Measurements from ENCODE around the gene CALN1.

Gene CALN1

DNA sequence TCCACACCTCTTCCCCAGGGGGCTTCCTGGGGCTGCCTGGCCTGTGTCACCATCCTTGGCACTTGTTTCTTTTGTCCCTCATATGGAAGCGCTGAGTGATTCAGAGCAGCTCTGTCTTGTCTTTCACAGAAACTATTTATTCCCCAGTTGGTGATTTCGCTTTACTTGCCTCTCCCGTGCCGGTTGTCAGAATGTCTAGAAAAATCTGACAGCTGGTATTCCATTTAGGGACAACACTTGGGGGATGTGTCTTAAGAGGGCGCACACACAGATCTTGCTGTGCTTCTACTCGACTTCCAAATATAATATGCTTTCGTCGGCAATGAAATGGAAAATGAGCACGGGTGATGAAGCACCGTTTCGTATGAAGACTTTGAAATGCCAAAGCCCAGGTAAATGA lies 611.8 kb downstream of the CALN1 start:
- no peak for DNase-seq (ENCODE audit: low read depth in 3 of 3)

DNA sequence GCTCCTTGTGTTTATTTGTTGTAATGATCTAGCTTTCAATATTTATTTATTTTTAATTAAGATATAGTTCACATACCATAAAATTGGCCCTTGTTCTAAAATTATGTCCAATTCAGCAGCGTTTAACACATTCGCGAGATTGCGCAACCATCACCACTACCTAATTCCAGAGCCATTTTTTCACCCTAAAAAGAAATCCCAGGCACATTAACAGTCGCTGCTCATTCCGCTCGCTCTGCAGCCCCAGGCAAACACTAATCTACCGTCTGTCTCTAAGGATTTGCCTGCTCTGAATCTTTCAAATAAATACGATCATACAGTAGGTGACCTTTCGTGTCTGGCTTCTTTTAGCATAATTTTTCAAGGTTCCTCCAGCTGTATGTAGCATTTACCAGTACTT lies 616.7 kb downstream of the CALN1 start:
- no peak for DNase-seq (ENCODE audit: low read depth in 3 of 3)

DNA sequence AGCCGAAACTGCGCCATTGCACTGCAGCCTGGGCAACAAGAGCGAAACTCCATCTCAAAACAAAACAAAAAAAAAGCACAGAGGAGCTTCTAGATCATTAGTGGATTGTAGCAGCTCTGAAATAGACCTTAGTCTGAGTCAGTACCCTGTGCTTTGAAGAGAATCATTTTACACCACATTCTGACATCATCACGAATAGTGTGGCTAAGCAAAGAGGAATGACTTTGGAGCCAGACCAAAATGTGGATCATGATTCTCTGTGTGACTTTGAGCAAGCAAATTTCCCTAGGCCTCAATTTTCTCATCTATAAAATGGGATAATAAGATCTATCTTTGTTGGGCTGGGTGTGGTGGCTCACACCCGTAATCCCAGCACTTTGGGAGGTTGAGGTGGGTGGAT lies 618.9 kb downstream of the CALN1 start:
- no peak for DNase-seq (ENCODE audit: low read depth in 3 of 3)

DNA sequence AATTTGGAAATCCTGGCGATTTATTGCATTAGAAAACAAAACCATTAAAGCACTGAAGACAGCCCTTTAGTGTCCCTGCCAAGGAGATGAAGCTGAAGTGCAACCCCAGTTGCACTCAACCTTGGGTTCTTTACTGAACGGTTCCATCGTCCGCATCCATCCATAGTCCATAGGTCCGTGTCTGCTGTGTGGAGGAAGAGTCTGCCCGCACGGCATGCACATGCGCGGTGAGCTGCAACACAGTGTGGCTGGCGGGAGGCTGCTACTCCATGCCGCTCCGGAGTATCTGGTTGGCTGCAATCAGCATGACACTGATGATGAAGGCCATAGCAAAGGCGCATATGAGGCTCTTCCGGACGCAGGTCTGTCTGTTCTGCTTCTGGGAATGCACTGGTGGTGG lies 624.6 kb downstream of the CALN1 start:
- no peak for DNase-seq (ENCODE audit: low read depth in 3 of 3)

DNA sequence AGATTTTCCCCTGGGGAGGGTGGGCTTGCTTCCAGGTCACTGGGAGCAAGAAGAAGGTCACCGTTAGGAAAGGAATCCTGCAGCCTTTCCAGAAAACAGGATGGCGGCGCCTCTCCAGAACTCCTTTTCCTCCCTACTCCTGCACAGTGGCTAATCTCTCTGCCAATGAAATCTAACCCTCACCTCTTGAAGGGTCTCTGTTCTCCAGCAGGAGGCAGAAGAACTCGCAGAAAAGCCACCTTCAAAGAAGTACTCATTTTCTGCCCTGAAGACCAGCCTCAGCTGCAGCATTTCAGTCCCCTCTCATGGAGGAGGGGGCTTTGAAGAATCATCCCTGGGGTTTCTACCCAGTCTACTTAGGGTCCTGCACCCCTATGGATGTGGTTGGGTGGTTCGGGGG lies 626.9 kb downstream of the CALN1 start:
- no peak for DNase-seq (ENCODE audit: low read depth in 3 of 3)

DNA sequence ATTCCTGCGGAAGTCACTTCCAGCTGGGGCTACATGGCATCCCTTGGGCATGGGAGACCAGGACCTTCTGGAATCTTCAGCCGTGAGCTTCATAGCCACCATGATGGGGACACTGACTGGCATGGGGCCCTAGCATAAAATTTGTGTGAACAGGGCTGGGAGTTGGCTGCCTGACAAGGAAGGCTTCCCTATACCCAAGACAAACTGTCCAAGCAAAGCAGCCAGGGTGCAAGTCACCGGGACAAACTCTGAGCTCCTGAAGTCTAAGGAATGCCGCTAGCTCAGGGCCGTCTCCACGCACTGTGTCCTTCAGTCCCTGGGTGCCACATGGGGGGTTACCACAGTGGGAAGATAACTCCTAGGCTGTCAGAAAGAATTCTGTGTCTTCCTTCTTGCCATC lies 627.4 kb downstream of the CALN1 start:
- DNase-seq (ENCODE audit: low read depth in 3 of 3): no peak

DNA sequence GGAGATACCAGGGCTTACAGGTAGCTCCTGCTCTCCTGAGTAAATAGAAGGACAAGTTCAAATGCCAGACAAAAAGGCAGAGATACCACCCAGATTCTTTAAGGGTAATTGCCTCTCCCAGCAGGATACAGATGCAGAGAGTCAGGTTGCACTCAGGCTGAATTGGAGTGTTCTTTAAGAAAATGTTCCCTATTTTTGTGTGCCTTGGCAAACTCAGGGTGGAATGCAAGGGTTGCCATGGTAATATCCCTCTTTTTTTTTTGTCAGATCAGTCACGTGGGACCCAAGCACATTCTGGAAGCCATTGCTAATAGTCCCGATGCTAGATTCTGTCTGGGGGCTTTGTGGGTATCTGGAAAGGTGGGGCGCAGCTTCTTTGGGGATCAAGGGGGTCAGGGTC lies 628.0 kb downstream of the CALN1 start:
- DNase-seq (ENCODE audit: low read depth in 3 of 3): no peak

DNA sequence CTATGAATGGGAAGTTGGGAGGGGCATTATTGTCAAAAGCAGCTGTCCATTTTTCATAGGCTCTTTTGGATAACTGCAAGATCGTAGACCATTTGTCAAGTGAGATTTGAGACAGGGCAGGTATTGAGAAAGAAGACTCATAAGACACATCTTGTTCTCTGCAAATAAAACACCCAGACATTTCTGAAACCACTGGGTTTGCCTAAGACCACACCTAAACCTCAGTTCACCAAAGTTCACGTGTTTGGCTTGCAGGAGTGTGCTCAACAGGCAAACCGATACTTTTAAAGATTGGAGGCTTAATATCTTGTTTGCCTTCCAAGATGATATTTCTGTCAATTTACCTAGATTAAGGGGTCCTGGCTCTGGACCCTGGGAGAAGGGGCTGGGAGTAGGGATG lies 628.4 kb downstream of the CALN1 start:
- no peak for DNase-seq (ENCODE audit: low read depth in 3 of 3)

DNA sequence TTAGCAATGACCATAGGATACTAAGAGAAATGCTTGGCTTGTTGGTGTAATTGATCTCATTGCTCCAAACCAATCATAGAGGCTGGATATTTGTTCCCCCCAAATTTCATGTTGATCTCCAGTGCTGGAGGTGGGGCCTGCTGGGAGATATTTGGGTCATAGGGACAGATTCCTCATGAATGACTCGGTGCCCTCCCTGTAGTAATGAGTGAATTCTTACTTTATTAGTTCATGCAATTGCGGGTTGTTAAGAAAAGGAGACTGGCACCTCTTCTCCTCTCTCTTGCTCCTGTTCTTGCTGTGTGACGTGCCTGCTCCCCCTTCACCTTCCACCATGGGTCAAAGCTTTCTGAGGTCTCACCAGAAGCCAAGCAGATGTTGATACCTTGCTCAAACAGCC lies 630.1 kb downstream of the CALN1 start:
- DNase-seq (ENCODE audit: low read depth in 3 of 3): no peak

DNA sequence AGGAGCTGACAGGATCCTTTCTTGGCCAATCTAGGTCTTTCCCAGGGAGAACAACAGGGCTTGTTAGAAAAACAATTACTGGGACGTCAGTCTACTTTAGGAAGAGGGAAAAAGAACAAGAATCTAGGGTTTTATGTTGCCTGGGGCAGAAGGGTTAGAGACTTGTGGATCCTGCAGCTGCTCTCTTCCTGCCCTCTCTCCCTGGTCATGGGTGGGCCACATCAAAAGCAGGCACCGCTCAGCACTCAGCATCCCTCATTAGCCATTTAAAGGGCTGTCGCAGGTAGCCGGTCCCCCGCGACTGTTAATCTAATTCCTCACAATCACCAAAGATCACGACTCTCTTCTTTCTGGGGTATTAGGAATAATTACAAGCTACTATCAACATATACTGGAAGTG lies 631.9 kb downstream of the CALN1 start:
- no peak for DNase-seq (ENCODE audit: low read depth in 3 of 3)

DNA sequence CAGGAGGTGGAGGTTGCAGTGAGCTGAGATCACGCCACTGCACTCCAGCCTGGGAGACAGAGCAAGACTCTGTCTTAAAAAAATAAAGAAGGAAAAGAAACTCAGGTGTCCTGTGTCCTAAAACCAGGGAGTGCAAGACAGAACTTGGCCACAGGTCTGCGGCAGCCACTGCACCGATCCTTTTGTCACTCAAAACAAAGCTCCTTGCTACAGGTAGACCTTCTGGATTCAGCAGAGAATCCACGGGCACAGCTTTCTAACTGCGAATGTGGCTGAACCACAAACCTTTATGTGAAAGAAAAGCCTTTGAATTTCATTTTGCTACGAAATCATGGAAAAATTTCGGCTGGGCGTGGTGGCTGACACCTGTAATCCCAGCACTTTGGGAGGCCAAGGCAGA lies 634.9 kb downstream of the CALN1 start:
- no peak for DNase-seq (ENCODE audit: low read depth in 3 of 3)

DNA sequence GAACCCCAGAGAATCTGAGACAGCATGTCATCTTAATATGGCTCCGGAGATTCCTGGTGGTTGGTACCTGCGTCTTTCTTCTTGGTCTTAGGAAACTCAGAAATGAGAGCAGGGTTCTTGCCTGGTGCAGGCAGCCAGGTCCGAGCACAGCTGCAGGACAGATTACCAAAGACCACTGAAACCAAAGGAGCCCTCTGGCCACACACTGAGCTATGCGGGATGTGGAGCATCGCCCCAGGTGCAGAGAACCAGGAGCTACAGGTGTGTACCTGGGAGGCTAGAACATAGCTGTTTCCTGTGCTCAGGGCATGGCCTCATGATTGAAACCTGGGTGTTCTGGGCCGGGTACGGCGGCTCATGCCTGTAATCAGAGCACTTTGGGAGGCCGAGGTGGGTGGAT lies 635.4 kb downstream of the CALN1 start:
- no peak for DNase-seq (ENCODE audit: low read depth in 3 of 3)

DNA sequence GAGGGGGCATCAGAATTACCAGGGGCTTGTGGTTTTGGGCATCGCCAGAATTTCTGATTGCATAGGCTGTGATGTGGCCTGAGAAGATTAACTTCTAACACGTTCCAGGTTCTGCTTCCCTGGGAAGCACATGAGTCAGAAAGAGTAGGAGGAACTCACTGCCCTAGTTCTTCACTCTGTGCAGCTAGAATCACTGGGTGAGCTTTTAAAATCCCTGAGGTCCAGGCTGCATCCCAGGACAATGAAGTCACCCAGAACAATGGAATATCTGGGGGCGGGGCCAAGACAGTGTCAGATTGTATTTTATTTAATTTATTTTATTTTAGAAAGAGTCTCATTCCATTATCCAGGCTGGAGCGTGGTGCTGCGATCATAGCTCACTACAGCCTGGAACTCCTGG lies 636.5 kb downstream of the CALN1 start:
- no peak for DNase-seq (ENCODE audit: low read depth in 3 of 3)

DNA sequence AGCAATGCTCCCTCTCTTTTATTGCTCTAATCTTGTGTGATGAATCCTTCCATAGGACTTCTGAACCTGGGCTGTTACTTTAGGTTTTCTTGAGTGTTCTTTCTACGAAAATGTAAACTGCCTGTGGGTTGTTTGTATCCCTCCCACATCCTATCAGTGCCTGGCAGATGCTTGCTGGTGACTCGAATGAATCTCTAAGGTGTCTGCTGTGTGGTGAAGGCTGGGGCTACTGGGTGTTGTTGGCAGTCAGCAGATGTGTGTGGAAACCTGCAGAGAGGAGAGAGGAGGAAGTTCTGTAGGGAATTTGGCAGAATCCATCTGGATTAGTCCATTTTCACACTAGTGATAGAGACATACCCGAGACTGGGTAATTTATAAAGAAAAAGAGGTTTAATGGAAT lies 639.4 kb downstream of the CALN1 start:
- DNase-seq (ENCODE audit: low read depth in 3 of 3): no peak

DNA sequence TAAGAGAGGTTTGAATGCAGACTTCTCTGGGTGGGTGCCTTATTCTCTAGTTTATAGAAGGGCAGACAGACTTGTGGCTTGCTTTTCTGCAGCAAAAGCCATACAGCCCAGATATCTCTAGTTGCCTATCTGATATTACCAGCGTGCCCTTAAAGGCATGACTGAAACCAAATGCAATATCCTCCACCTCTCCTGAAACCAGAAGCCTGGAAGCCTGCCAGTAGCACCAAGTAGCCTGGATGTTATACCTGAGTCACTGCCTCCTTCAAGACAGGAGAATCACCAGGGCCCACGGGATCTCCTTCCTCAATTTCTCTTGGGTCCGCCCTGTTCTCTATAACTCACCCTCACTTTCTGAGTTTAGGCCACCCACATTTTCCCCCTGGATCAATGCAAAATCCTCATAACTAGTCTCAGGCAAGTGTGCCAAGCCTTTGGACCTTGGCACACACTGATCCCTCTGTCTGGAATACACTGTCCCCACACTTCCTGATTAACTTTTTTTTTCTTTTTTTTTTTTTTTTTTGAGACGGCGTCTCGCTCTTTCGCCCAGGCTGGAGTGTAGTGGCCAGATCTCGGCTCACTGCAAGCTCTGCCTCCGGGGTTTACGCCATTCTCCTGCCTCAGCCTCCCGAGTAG lies 641.8 kb downstream of the CALN1 start:
- no peak for DNase-seq (ENCODE audit: low read depth in 3 of 3)

DNA sequence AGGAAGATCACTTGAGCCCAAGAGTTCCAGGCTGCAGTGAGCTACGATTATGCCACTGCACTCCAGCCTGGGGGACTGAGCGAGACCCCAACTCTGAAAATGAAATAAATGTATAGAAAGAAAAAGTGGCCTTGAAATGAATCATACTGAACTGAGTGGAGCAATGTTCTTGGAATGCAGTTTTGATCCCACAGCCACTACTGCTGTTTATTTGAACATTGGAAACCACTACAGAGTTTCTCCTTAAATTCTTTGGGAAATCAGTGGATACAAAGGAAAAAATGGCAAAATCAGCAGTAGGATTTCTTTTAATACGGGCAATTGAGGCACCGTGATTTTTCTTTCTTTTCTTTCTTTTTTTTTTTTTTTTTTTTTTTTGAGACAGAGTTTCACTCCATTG lies 642.8 kb downstream of the CALN1 start:
- no peak for DNase-seq (ENCODE audit: low read depth in 3 of 3)

DNA sequence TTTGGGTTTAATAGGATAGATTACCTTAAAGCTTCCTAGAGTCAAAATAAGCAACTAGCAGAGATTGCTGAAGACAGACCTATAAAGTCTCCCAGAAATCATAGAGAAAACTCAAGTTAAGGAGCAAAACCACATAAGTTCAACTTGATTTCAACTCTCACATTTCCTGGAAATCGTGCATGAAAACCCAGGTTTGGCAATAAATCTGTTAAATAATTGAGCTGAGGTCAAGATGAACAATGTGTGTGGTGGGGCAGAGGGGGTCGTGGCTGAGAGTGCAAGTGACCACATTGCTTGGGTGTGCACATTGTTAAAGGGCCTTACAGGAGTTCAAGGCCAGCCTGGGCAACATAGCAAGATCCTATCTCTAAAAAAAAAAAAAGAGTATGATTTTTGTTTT lies 643.7 kb downstream of the CALN1 start:
- DNase-seq (ENCODE audit: low read depth in 3 of 3): no peak

DNA sequence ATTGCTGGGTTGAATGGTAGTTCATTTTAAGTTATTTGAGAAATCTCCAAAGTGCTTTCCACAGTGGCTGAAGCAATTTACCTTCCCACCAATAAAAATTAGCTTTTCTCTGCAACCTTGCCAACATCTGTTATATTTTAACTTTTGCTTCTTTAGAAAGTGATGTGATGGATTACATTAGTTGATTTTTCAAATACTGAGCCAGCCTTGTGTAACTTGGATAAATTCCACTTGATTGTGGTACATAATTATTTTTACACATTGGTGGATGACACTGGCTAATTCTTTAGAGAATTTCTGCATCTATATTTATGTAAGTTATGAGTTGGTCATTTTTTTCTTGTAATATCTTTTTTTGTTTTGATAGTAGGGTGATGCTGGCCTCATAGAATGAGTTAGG lies 646.1 kb downstream of the CALN1 start:
- no peak for DNase-seq (ENCODE audit: low read depth in 3 of 3)

DNA sequence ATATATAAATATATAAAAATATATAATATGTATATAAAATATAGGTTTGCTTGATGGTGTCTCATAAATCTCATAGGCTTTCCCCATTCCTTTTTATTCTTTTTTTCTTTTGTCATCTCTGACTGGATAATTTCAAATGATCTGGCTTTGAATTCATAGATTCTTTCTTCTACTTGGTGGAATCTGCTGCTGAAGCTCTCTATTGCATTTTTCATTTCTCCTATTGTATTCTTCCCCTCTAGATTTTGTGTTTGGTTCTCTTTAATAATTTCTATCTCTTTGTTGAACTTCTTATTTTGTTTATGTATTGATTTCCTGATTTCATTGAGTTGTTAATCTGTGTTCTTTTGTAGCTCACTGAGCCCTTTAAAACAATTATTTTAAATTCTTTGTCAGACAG lies 650.8 kb downstream of the CALN1 start:
- DNase-seq (ENCODE audit: low read depth in 3 of 3): no peak

DNA sequence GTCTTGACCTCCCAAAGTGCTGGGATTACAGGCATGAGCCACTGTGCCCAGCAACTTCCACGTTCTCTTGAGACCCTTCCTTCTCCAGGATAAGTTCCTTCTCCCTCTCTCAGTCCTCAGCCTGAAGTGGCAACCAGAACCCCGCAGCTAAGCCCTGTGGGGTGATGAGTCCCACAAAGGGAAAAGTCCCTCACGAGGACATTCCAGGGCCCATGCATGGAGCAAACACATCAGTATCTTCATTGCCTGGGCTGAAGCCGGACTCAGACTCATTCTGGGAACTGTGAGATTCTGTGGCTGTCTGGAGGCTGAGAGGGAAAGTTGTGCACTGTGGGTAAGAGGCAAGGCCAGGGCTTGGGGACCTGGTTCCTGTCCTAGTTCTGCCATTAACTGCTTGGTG lies 657.3 kb downstream of the CALN1 start:
- no peak for DNase-seq (ENCODE audit: low read depth in 3 of 3)

DNA sequence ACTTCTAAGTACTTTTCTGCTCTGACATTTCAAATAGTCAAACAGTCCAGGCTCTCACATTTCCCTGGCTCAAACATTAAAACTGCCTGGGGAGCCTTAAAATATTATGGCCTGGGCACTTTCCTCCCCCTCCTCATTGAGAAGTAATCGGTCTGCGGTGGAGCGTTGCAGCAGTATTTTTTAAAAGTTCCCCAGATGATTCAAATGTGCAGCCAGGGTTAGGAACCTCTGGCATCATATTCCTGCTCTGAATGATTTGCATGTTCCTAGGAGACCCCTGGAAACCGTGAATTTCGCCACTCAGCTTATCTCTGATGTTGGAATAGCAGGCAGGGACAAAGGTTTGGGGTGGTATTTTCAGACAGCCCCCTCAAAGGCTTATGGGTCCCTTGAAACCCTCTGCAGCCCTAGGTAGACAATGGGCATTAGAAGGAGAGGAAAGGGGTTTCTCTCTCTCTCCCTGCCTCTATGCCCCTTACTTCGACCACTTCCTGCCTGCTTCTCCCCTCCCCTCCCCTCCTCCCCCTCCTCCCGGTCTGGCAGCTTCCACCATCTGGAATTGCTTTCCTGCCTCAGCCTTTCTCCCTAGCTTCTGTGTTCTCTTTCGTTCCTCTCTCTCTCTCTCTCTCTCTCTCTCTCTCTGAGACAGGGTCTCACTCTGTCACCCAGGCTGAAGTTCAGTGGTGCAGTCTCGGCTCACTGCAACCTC lies 658.0 kb downstream of the CALN1 start:
- no peak for DNase-seq (ENCODE audit: low read depth in 3 of 3)

DNA sequence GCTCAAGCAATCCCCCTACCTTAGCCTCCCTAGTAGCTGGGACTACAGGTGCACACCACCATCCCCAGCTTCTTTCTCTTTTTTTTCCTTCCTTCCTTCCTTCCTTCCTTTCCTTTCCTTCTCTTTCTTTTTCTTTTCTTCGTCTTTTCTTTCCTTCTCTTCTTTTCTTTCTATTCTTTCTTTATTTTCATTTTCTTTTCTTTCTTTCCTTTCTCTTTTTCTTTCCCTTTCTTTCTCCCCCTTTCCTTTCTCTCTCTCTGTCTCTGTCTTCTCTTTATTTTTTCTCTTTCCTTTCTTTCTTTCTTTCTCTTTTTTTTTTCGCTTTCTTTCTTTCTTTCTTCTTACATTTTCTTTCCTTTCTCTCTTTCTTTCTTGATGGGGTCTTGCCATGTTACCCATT lies 658.9 kb downstream of the CALN1 start:
- DNase-seq (ENCODE audit: low read depth in 3 of 3): no peak

DNA sequence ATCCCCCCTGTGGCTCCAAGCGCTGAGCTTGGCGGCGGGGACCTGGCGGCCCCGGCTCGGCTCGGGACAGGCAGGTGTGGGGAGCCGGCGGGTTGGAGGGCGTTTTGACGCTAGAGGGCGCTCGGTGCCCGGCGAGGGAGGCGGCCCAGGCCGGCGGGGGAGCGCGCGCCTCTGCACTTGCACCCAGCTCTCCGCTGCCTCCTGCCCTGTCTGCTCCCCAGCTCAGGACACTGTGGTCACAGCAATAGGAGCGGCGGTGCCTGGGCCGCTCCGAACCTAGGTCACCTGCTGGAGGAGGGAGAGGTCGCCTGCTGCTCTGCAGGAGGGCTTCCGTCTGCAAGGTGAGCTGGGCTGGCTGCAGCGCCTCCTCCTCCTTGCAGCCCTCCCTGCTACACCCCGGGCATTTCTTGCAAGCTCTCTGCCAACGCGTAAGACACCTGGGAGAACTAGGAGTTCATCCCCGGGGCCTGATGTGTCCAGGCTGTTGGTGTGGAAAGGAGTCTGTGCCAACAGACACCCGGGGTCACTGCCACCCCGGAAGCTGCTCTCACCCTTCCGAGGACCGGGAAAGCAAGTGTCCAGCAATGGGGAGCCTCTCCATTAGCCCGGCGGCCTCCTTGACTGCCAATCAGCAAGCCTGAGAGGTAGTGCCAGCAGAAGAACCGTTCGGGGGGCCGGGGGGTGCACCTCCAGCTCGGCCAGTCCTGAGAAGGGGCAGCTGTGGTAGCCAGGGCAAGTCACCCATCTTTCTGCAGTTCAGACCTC lies 659.8 kb downstream of the CALN1 start:
- peak in 1 of 3 experiments; percentile 43 for DNase-seq (ENCODE audit: low read depth in 3 of 3)
